ENCODE data around the gene AIFM1. TPM values are rescaled to one million over a fixed set of nuclear protein-coding genes. Genes with fewer than 3 reads are reported as not detected.

AIFM1 gene
- total and polyA plus RNA-seq, 2 experiments from 2014 or later = 29.6 to 47.3 TPM

GRCh38 chrX:130095249-130096030, 70.2 kb downstream of the AIFM1 start:
- Histone ChIP-seq H3K79me2 (replicated peaks; ENCODE audit: insufficient read depth) (no peaks in the 10 kb centered on the region), H3F3A (replicated peaks; ENCODE audit: low read depth) (no peaks in the 10 kb centered on the region), H3K4me1 (ENCODE audit: insufficient read depth) (no peaks in the 10 kb centered on the region), H4K20me1 (replicated peaks; ENCODE audit: insufficient read depth) (no peaks in the 10 kb centered on the region), H3K36me3 (ENCODE audit: insufficient read depth) (no peaks in the 10 kb centered on the region), H3K4me2 (no peak overlapping the region), H3K27me3 (ENCODE audit: insufficient read depth) (no peaks in the 10 kb centered on the region), H2AFZ (no peak overlapping the region), H3K27ac (ENCODE audit: low read depth) (no peak overlapping the region), H3K4me3 (no peak overlapping the region), H3K9me2 (ENCODE audit: insufficient read depth) (no peaks in the 10 kb centered on the region)
- no peak for DNase-seq (ENCODE audit: low spot score)
- Mint-ChIP-seq H3K27me3 (ENCODE audit: insufficient read depth, low read depth, poor library complexity) (peaks cover 2% of the 10 kb centered on the region), H3K36me3 (ENCODE audit: low read depth) (no peaks in the 10 kb centered on the region), H3K27ac (no peak overlapping the region), H3K4me3 (no peak overlapping the region), H3K9me3 (no peaks in the 10 kb centered on the region), H3K4me1 (peaks cover 8% of the 10 kb centered on the region)
- ATAC-seq = no peak
- TF ChIP-seq CREB1 (CRISPR knock-in tag; IDR thresholded peaks at IDR 0.05; ENCODE audit: low read depth) (no peak), EZH2phosphoT487 (IDR thresholded peaks at IDR 0.05; ENCODE audit: unreplicated experiment) (no peak), ZNF331 (CRISPR knock-in tag; IDR thresholded peaks at IDR 0.05; ENCODE audit: low read depth) (no peak), ZNF462 (CRISPR knock-in tag; IDR thresholded peaks at IDR 0.05) (no peak), STAT1 (IDR thresholded peaks at IDR 0.05; ENCODE audit: unreplicated experiment) (no peak), CTCF (conservative IDR thresholded peaks at IDR 0.05; ENCODE audit: low read depth in 2 of 2) (no peak), ETS1 (IDR thresholded peaks at IDR 0.05) (no peak), ZNF114 (CRISPR knock-in tag; IDR thresholded peaks at IDR 0.05) (no peak), EZH2 (IDR thresholded peaks at IDR 0.05; ENCODE audit: low read depth, unreplicated experiment) (no peak), NANOG (IDR thresholded peaks at IDR 0.05; ENCODE audit: borderline replicate concordance) (no peak), JUNB (IDR thresholded peaks at IDR 0.05; ENCODE audit: unreplicated experiment) (no peak), POLR2AphosphoS5 (IDR thresholded peaks at IDR 0.05; ENCODE audit: low read depth) (no peak), REST (IDR thresholded peaks at IDR 0.05; ENCODE audit: unreplicated experiment) (no peak)

All from GM23338 (cell line).